ENCODE results near the gene NOX4. TPM values are rescaled to one million over a fixed set of nuclear protein-coding genes. Genes with fewer than 3 reads are reported as not detected.
"Not testable (repeated sequence)": the region's sequence is repeated elsewhere in the genome, so short reads cannot be mapped to it uniquely, and the experiment has no call there.

Gene NOX4
- total and polyA plus RNA-seq, 10 of the 15 experiments (the other 5 are each of a cell fraction or from before 2014, with no cell fraction given): not detected

DNA sequence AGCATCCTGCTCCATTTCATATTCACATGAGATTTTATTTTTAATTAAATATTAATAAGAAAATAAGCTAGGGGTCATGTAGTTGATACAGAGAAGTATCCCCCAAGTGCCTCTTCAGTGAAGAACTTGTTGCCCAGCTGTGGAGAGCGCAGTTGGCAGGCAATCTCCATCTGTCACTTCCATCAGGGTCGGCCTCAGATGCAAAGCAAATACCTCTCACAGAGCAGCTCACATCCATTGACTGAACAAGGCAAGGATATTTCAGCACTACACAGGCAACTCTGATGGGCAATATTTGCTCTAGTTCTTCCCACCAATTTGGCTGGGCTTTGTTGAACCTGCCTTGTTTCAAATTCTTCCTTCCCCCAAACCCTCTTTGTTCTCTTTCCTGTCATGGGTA, 129.4 kb downstream of the NOX4 start (continued):
- TF ChIP-seq SUZ12 (IDR thresholded peaks at IDR 0.05; ENCODE audit: unreplicated experiment): no peak
- TF ChIP-seq, protein P1, sequence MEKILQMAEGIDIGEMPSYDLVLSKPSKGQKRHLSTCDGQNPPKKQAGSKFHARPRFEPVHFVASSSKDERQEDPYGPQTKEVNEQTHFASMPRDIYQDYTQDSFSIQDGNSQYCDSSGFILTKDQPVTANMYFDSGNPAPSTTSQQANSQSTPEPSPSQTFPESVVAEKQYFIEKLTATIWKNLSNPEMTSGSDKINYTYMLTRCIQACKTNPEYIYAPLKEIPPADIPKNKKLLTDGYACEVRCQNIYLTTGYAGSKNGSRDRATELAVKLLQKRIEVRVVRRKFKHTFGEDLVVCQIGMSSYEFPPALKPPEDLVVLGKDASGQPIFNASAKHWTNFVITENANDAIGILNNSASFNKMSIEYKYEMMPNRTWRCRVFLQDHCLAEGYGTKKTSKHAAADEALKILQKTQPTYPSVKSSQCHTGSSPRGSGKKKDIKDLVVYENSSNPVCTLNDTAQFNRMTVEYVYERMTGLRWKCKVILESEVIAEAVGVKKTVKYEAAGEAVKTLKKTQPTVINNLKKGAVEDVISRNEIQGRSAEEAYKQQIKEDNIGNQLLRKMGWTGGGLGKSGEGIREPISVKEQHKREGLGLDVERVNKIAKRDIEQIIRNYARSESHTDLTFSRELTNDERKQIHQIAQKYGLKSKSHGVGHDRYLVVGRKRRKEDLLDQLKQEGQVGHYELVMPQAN (conservative IDR thresholded peaks at IDR 0.05): no peak

DNA sequence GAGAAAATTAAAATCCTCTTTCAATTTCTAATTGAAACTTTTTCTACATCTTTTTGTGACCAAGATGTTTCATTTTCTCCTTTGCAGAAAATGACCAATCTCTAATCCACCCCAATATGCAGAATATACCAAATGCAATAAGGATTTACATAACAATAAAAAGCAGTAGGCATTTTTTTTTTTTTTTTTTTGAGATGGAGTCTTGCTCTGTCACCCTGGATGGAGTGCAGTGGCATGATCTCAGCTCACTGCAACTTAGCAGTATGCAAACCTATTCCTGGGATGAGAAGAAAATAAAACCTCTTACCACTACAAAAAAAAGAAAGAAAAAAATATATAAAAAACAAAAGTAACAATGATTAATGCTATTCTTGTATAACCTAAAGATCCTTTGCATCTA, 132.0 kb downstream of the NOX4 start:
- intact Hi-C loops (cut with micrococcal nuclease; ENCODE audit: unreplicated experiment); H3K27ac ChIP-seq (ENCODE audit: control insufficient read depth, insufficient read depth); H3K79me2 ChIP-seq (ENCODE audit: control insufficient read depth, insufficient read depth, low read length); RAD21 ChIA-PET (ENCODE audit: unreplicated experiment); H3K4me3 ChIP-seq; BruUV-seq (replicated peaks); ATAC-seq; H3K27me3 ChIP-seq (replicated peaks in 1 of 2; ENCODE audit: control insufficient read depth in 2 of 2, insufficient read depth in 2 of 2, low read length in 1 of 2); H3K36me3 ChIP-seq (ENCODE audit: control insufficient read depth in 2 of 2, insufficient read depth in 2 of 2, low read length in 1 of 2); FAIRE-seq; in situ Hi-C loops (cut with MboI); H4K20me1 ChIP-seq (ENCODE audit: control insufficient read depth, insufficient read depth); H2AFZ ChIP-seq (ENCODE audit: control insufficient read depth, low read depth, low read length); H3K9ac ChIP-seq (ENCODE audit: control insufficient read depth, insufficient read depth, low read length); H3K9me3 ChIP-seq (replicated peaks; ENCODE audit: control insufficient read depth, insufficient read depth, low read length); CTCF ChIA-PET; H3K4me1 ChIP-seq (ENCODE audit: control insufficient read depth, insufficient read depth, low read length); POLR2A ChIA-PET; H3K4me2 ChIP-seq (ENCODE audit: control insufficient read depth, insufficient read depth); DNase-seq (ENCODE audit: low read depth, low spot score); SMC1A ChIA-PET (ENCODE audit: uncharacterized antibody, unreplicated experiment): not testable (repeated sequence)

DNA sequence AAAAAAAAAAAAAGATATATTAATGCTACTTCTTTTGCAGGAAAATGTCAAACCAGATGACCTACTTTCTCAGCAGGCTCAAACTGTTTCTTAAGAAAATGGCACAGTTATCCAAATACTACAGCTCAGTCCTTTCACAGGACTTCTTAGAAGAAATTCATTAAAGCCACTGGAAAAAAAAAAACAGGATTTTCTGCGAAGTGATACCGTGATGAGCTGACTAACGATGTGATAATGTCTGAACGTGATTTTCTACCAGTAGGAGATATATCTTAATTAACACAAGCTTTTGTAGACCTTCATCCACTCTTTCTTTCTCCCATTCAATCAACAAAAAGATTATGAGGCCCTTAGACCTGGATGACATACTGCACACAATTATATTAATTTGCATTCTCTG, 132.4 kb downstream of the NOX4 start:
- ChIA-PET RAD21 (ENCODE audit: unreplicated experiment) (no interaction called here), POLR2A (no interaction called here), CTCF (no interaction called here), SMC1A (ENCODE audit: uncharacterized antibody, unreplicated experiment) (no interaction called here)
- no peak for TF ChIP-seq STAT3 (IDR thresholded peaks at IDR 0.05; ENCODE audit: low read depth, low read length)
- ATAC-seq (no peak), FAIRE-seq (no peak), DNase-seq (ENCODE audit: low read depth, low spot score) (no peak)
- H3K4me3 ChIP-seq: no peak overlapping the region
- no peaks in the 10 kb centered on the region for H3K9me3 ChIP-seq (replicated peaks; ENCODE audit: control insufficient read depth, insufficient read depth, low read length)
- no peaks in the 10 kb centered on the region for H3K36me3 ChIP-seq (ENCODE audit: control insufficient read depth in 2 of 2, insufficient read depth in 2 of 2, low read length in 1 of 2)
- H4K20me1 ChIP-seq (ENCODE audit: control insufficient read depth, insufficient read depth): no peaks in the 10 kb centered on the region
- intact Hi-C loops (cut with micrococcal nuclease; ENCODE audit: unreplicated experiment): no loop called here
- H2AFZ ChIP-seq (ENCODE audit: control insufficient read depth, low read depth, low read length): no peak overlapping the region
- no peaks in the 10 kb centered on the region for H3K4me1 ChIP-seq (ENCODE audit: control insufficient read depth, insufficient read depth, low read length)
- in situ Hi-C loops (cut with MboI): no loop called here
- no peak overlapping the region for H3K27ac ChIP-seq (ENCODE audit: control insufficient read depth, insufficient read depth)
- no peak overlapping the region for H3K9ac ChIP-seq (ENCODE audit: control insufficient read depth, insufficient read depth, low read length)
- no TSS peak for BruUV-seq (replicated peaks)
- H3K27me3 ChIP-seq (replicated peaks in 1 of 2; ENCODE audit: control insufficient read depth in 2 of 2, insufficient read depth in 2 of 2, low read length in 1 of 2): no peaks in the 10 kb centered on the region
- H3K79me2 ChIP-seq (ENCODE audit: control insufficient read depth, insufficient read depth, low read length): no peaks in the 10 kb centered on the region
- no peak overlapping the region for H3K4me2 ChIP-seq (ENCODE audit: control insufficient read depth, insufficient read depth)
- WGBS (ENCODE audit: insufficient coverage, insufficient replicate concordance, low lambda C conversion rate, missing lambda C conversion rate): 4% methylated on average over 4 of the region's 4 CpGs

Data from GM12878 (cell line).